Colonic mucosa (tissue), 4 donors: ENCODE measurements around the gene KCTD19. TPM values are rescaled to one million over a fixed set of nuclear protein-coding genes. Genes with fewer than 3 reads are reported as not detected.
A peak's percentile ranks its signal among the peaks of the same experiment; 100 is the strongest.

Source experiments
- DNase-seq: peaks from one replicate; pipeline ENCODE4 v3.0.0-alpha.2; 2020
- H3K27ac ChIP-seq: fragments of 200-600 bp; one replicate; pipeline ENCODE4 v1.8.0; 2021
- H3K27me3 ChIP-seq: fragments of 200-600 bp; one replicate; pipeline ENCODE4 v1.8.0; 2021
- H3K36me3 ChIP-seq: fragments of 200-600 bp; one replicate; pipeline ENCODE4 v1.8.0; 2021
- H3K4me1 ChIP-seq: fragments of 200-600 bp; one replicate; pipeline ENCODE4 v1.8.0; 2021; ENCODE audit warnings: mild to moderate bottlenecking
- H3K4me3 ChIP-seq: fragments of 200-600 bp; one replicate; pipeline ENCODE4 v1.8.0; 2021
- H3K9ac ChIP-seq, 2 donors: one replicate each; pipeline ENCODE4 v1.7.0; 2013; ENCODE audit warnings: control low read depth in 2 of 2, low read depth in 2 of 2, low read length in 2 of 2
- H3K9me3 ChIP-seq: fragments of 200-600 bp; one replicate; pipeline ENCODE4 v1.8.0; 2021
- CTCF ChIP-seq: fragments of 200-600 bp; IDR thresholded peaks from one replicate; pipeline ENCODE4 v1.8.0; 2022; ENCODE audit warnings: antibody characterized with exemption, mild to moderate bottlenecking
- intact Hi-C: fragments of 100-400 bp; cut with DNase I; formaldehyde crosslinking; loops from one replicate; pipeline ENCODE4 v1.14.1; 2022
- total RNA-seq, 2 donors: library from RNA; stranded (reverse); fragmentation: NEBNext Ultra II Directional in 1 of 2; extraction: Animal tissue kit (Norgen Biotek cat#: 25700) in 1 of 2; gene quantifications; one replicate each; pipeline ENCODE4 v1.2.1, GENCODE V29; 2021
- donor health status: healthy.
- donor health status: DM: no; HTN: no; CAD: no.
- donor health status: DM: no; HTN: no; CAD: no.

KCTD19 gene
- total RNA-seq, 2 donors from 2014 or later = 0.24 TPM; not detected in 1

GRCh38 chr16:67283039-67283825 is 43.3 kb downstream of the KCTD19 start:
- H3K9me3 ChIP-seq = no peaks in the 10 kb centered on the region
- H3K4me1 ChIP-seq = no peaks in the 10 kb centered on the region
- intact Hi-C loops = loop anchor here (5.0 to 10.0 kb wide), 2 partner anchors 86 to 132 kb away; partner anchors contain the start of genes ELMO3 and ZDHHC1
- H3K27me3 ChIP-seq = no peaks in the 10 kb centered on the region
- TF ChIP-seq CTCF = no peak
- H3K4me3 ChIP-seq = no peak overlapping the region
- H3K36me3 ChIP-seq = no peaks in the 10 kb centered on the region
- DNase-seq = no peak
- no peak overlapping the region for H3K27ac ChIP-seq
- H3K9ac ChIP-seq = no peak overlapping the region

- intact Hi-C loops = loop anchor here (5.0 to 10.0 kb wide), 2 partner anchors 85 to 132 kb away; partner anchors contain the start of genes ELMO3 and ZDHHC1
- Histone ChIP-seq H3K27me3 (no peaks in the 10 kb centered on the region), H3K27ac (no peak overlapping the region), H3K4me1 (no peaks in the 10 kb centered on the region), H3K36me3 (no peaks in the 10 kb centered on the region), H3K9me3 (no peaks in the 10 kb centered on the region), H3K4me3 (no peak overlapping the region), H3K9ac (no peak overlapping the region)
- no peak for TF ChIP-seq CTCF
- no peak for DNase-seq
Observed at GRCh38 chr16:67282447-67282805, 44.1 kb downstream of the KCTD19 start.

GRCh38 chr16:67281536-67282446 is 44.8 kb downstream of the KCTD19 start:
- Histone ChIP-seq H3K27ac (no peak overlapping the region), H3K4me3 (no peak overlapping the region), H3K27me3 (no peaks in the 10 kb centered on the region), H3K36me3 (no peaks in the 10 kb centered on the region), H3K9me3 (no peaks in the 10 kb centered on the region), H3K4me1 (no peaks in the 10 kb centered on the region), H3K9ac (no peak overlapping the region)
- no peak for TF ChIP-seq CTCF
- DNase-seq = no peak
- intact Hi-C loops = loop anchor here (5.0 to 10.0 kb wide), 2 partner anchors 84 to 133 kb away; partner anchors contain the start of genes ELMO3 and ZDHHC1

GRCh38 chr16:67280090-67281015 is 46.2 kb downstream of the KCTD19 start:
- no peaks in the 10 kb centered on the region for H3K4me1 ChIP-seq
- intact Hi-C loops = loop anchor here (5.0 to 10.0 kb wide), 2 partner anchors 83 to 134 kb away; partner anchors contain the start of genes ELMO3 and ZDHHC1
- no peak overlapping the region for H3K27ac ChIP-seq
- no peaks in the 10 kb centered on the region for H3K27me3 ChIP-seq
- no peak overlapping the region for H3K4me3 ChIP-seq
- no peaks in the 10 kb centered on the region for H3K36me3 ChIP-seq
- DNase-seq = no peak
- no peaks in the 10 kb centered on the region for H3K9me3 ChIP-seq
- H3K9ac ChIP-seq = peak overlapping the region; percentile 23 to 33
- no peak for TF ChIP-seq CTCF
